ENCODE measurements around the gene NCCRP1. TPM values are rescaled to one million over a fixed set of nuclear protein-coding genes. Genes with fewer than 3 reads are reported as not detected.
"Not testable (repeated sequence)": the region's sequence is repeated elsewhere in the genome, so short reads cannot be mapped to it uniquely, and the experiment has no call there.

Gene NCCRP1
- polyA plus RNA-seq, 2 donors = 296 to 510 TPM

GRCh38 chr19:39236527-39236926 lies 39.8 kb downstream of the NCCRP1 start:
- no peak overlapping the region for H3K4me3 ChIP-seq (ENCODE audit: low read depth in 1 of 2, low read length in 2 of 2)

GRCh38 chr19:39237200-39238184 lies 40.7 kb downstream of the NCCRP1 start:
- no peaks in the 10 kb centered on the region for H3K36me3 ChIP-seq (ENCODE audit: control insufficient read depth in 2 of 2, insufficient read depth in 2 of 2, low read length in 1 of 2)
- H3K9me3 ChIP-seq (ENCODE audit: control insufficient read depth in 2 of 2, insufficient read depth in 1 of 2, low read depth in 1 of 2, low read length in 1 of 2) = no peaks in the 10 kb centered on the region
- WGBS, 2 donors = 33 to 38% methylated on average over 21 to 22 of the region's 22 CpGs
- no peaks in the 10 kb centered on the region for H3K27me3 ChIP-seq (ENCODE audit: control insufficient read depth in 1 of 2, insufficient read depth in 2 of 2, low read length in 2 of 2)
- peaks cover 0 to 3% of the 10 kb centered on the region in 2 donors for H3K4me1 ChIP-seq (ENCODE audit: control insufficient read depth in 2 of 2, insufficient read depth in 2 of 2, low read length in 1 of 2)
- H3K4me3 ChIP-seq (ENCODE audit: low read depth in 1 of 2, low read length in 2 of 2) = no peak overlapping the region
- H3K27ac ChIP-seq (ENCODE audit: low read depth in 2 of 2, low read length in 1 of 2) = no peak overlapping the region

More at GRCh38 chr19:39236527-39236926, 39.8 kb downstream of the NCCRP1 start:
- H3K36me3 ChIP-seq (ENCODE audit: control insufficient read depth in 2 of 2, insufficient read depth in 2 of 2, low read length in 1 of 2) = no peaks in the 10 kb centered on the region
- H3K9me3 ChIP-seq (ENCODE audit: control insufficient read depth in 2 of 2, insufficient read depth in 1 of 2, low read depth in 1 of 2, low read length in 1 of 2) = no peaks in the 10 kb centered on the region
- no peak overlapping the region for H3K27ac ChIP-seq (ENCODE audit: low read depth in 2 of 2, low read length in 1 of 2)
- H3K27me3 ChIP-seq (ENCODE audit: control insufficient read depth in 1 of 2, insufficient read depth in 2 of 2, low read length in 2 of 2) = no peaks in the 10 kb centered on the region
- peaks cover 0 to 3% of the 10 kb centered on the region in 2 donors for H3K4me1 ChIP-seq (ENCODE audit: control insufficient read depth in 2 of 2, insufficient read depth in 2 of 2, low read length in 1 of 2)
- WGBS, 2 donors = 68 to 69% methylated on average over 12 of the region's 12 CpGs

- Histone ChIP-seq H3K27ac (ENCODE audit: low read depth in 2 of 2, low read length in 1 of 2) (no peak overlapping the region), H3K4me3 (ENCODE audit: low read depth in 1 of 2, low read length in 2 of 2) (no peak overlapping the region), H3K36me3 (ENCODE audit: control insufficient read depth in 2 of 2, insufficient read depth in 2 of 2, low read length in 1 of 2) (no peaks in the 10 kb centered on the region), H3K4me1 (ENCODE audit: control insufficient read depth in 2 of 2, insufficient read depth in 2 of 2, low read length in 1 of 2) (peaks cover 0 to 3% of the 10 kb centered on the region in 2 donors), H3K27me3 (ENCODE audit: control insufficient read depth in 1 of 2, insufficient read depth in 2 of 2, low read length in 2 of 2) (no peaks in the 10 kb centered on the region), H3K9me3 (ENCODE audit: control insufficient read depth in 2 of 2, insufficient read depth in 1 of 2, low read depth in 1 of 2, low read length in 1 of 2) (no peaks in the 10 kb centered on the region)
- 80 to 81% methylated on average over 6 of the region's 6 CpGs for WGBS, 2 donors
These were observed 41.4 kb downstream of the NCCRP1 start for GRCh38 chr19:39238209-39238608.

- Histone ChIP-seq H3K9me3 (ENCODE audit: control insufficient read depth in 2 of 2, insufficient read depth in 1 of 2, low read depth in 1 of 2, low read length in 1 of 2) (no peaks in the 10 kb centered on the region), H3K36me3 (ENCODE audit: control insufficient read depth in 2 of 2, insufficient read depth in 2 of 2, low read length in 1 of 2) (no peaks in the 10 kb centered on the region), H3K27ac (ENCODE audit: low read depth in 2 of 2, low read length in 1 of 2) (no peak overlapping the region), H3K4me1 (ENCODE audit: control insufficient read depth in 2 of 2, insufficient read depth in 2 of 2, low read length in 1 of 2) (peaks cover 0 to 3% of the 10 kb centered on the region in 2 donors), H3K4me3 (ENCODE audit: low read depth in 1 of 2, low read length in 2 of 2) (no peak overlapping the region), H3K27me3 (ENCODE audit: control insufficient read depth in 1 of 2, insufficient read depth in 2 of 2, low read length in 2 of 2) (no peaks in the 10 kb centered on the region)
- WGBS, 2 donors = 89 to 93% methylated on average over 6 of the region's 6 CpGs
These were observed 42.2 kb downstream of the NCCRP1 start for GRCh38 chr19:39238944-39239343.

GRCh38 chr19:39240421-39240820 lies 43.7 kb downstream of the NCCRP1 start:
- Histone ChIP-seq H3K36me3 (ENCODE audit: control insufficient read depth in 2 of 2, insufficient read depth in 2 of 2, low read length in 1 of 2) (no peaks in the 10 kb centered on the region), H3K27ac (ENCODE audit: low read depth in 2 of 2, low read length in 1 of 2) (no peak overlapping the region), H3K9me3 (ENCODE audit: control insufficient read depth in 2 of 2, insufficient read depth in 1 of 2, low read depth in 1 of 2, low read length in 1 of 2) (no peaks in the 10 kb centered on the region), H3K27me3 (ENCODE audit: control insufficient read depth in 1 of 2, insufficient read depth in 2 of 2, low read length in 2 of 2) (no peaks in the 10 kb centered on the region), H3K4me1 (ENCODE audit: control insufficient read depth in 2 of 2, insufficient read depth in 2 of 2, low read length in 1 of 2) (peaks cover 0 to 3% of the 10 kb centered on the region in 2 donors), H3K4me3 (ENCODE audit: low read depth in 1 of 2, low read length in 2 of 2) (no peak overlapping the region)
- WGBS, 2 donors = 94 to 95% methylated on average over 7 of the region's 7 CpGs

- not testable (repeated sequence) for H3K27ac ChIP-seq (ENCODE audit: low read depth in 2 of 2, low read length in 1 of 2); H3K36me3 ChIP-seq (ENCODE audit: control insufficient read depth in 2 of 2, insufficient read depth in 2 of 2, low read length in 1 of 2); H3K9me3 ChIP-seq (ENCODE audit: control insufficient read depth in 2 of 2, insufficient read depth in 1 of 2, low read depth in 1 of 2, low read length in 1 of 2); H3K4me3 ChIP-seq (ENCODE audit: low read depth in 1 of 2, low read length in 2 of 2); H3K27me3 ChIP-seq (ENCODE audit: control insufficient read depth in 1 of 2, insufficient read depth in 2 of 2, low read length in 2 of 2)
- H3K4me1 ChIP-seq (ENCODE audit: control insufficient read depth in 2 of 2, insufficient read depth in 2 of 2, low read length in 1 of 2) = peaks cover 5 to 10% of the 10 kb centered on the region in 2 donors
- WGBS, 2 donors = 77 to 80% methylated on average over 8 to 13 of the region's 13 CpGs
These were observed 47.0 kb downstream of the NCCRP1 start for GRCh38 chr19:39243741-39244140.

GRCh38 chr19:39244410-39245100 lies 47.8 kb downstream of the NCCRP1 start, which contains the start of gene IFNL3:
IFNL3 (minus strand) TSS chr19:39245006; CDS start chr19:39244967, 39 bp downstream.
- H3K27me3 ChIP-seq (ENCODE audit: control insufficient read depth in 1 of 2, insufficient read depth in 2 of 2, low read length in 2 of 2); H3K9me3 ChIP-seq (ENCODE audit: control insufficient read depth in 2 of 2, insufficient read depth in 1 of 2, low read depth in 1 of 2, low read length in 1 of 2); H3K36me3 ChIP-seq (ENCODE audit: control insufficient read depth in 2 of 2, insufficient read depth in 2 of 2, low read length in 1 of 2); H3K27ac ChIP-seq (ENCODE audit: low read depth in 2 of 2, low read length in 1 of 2); H3K4me3 ChIP-seq (ENCODE audit: low read depth in 1 of 2, low read length in 2 of 2): not testable (repeated sequence)
- H3K4me1 ChIP-seq (ENCODE audit: control insufficient read depth in 2 of 2, insufficient read depth in 2 of 2, low read length in 1 of 2) = peaks cover 5 to 10% of the 10 kb centered on the region in 2 donors
- 74 to 86% methylated on average over 9 to 12 of the region's 12 CpGs for WGBS, 2 donors

- no CpG with 5 or more reads among the region's 1 CpG for WGBS, 2 donors
- H3K27ac ChIP-seq (ENCODE audit: low read depth in 2 of 2, low read length in 1 of 2); H3K36me3 ChIP-seq (ENCODE audit: control insufficient read depth in 2 of 2, insufficient read depth in 2 of 2, low read length in 1 of 2); H3K27me3 ChIP-seq (ENCODE audit: control insufficient read depth in 1 of 2, insufficient read depth in 2 of 2, low read length in 2 of 2); H3K4me3 ChIP-seq (ENCODE audit: low read depth in 1 of 2, low read length in 2 of 2); H3K9me3 ChIP-seq (ENCODE audit: control insufficient read depth in 2 of 2, insufficient read depth in 1 of 2, low read depth in 1 of 2, low read length in 1 of 2): not testable (repeated sequence)
- peaks cover 5 to 10% of the 10 kb centered on the region in 2 donors for H3K4me1 ChIP-seq (ENCODE audit: control insufficient read depth in 2 of 2, insufficient read depth in 2 of 2, low read length in 1 of 2)
These were observed 48.4 kb downstream of the NCCRP1 start for GRCh38 chr19:39245166-39245565.

- Histone ChIP-seq H3K27ac (ENCODE audit: low read depth in 2 of 2, low read length in 1 of 2) (no peak overlapping the region), H3K27me3 (ENCODE audit: control insufficient read depth in 1 of 2, insufficient read depth in 2 of 2, low read length in 2 of 2) (peaks cover 0 to 5% of the 10 kb centered on the region in 2 donors), H3K9me3 (ENCODE audit: control insufficient read depth in 2 of 2, insufficient read depth in 1 of 2, low read depth in 1 of 2, low read length in 1 of 2) (peaks cover 2 to 3% of the 10 kb centered on the region in 2 donors), H3K4me1 (ENCODE audit: control insufficient read depth in 2 of 2, insufficient read depth in 2 of 2, low read length in 1 of 2) (peaks cover 5 to 10% of the 10 kb centered on the region in 2 donors), H3K36me3 (ENCODE audit: control insufficient read depth in 2 of 2, insufficient read depth in 2 of 2, low read length in 1 of 2) (no peaks in the 10 kb centered on the region), H3K4me3 (ENCODE audit: low read depth in 1 of 2, low read length in 2 of 2) (no peak overlapping the region)
- 21 to 22% methylated on average over 37 to 42 of the region's 42 CpGs for WGBS, 2 donors
These were observed 50.3 kb downstream of the NCCRP1 start for GRCh38 chr19:39246951-39247669.

Data from esophagus (tissue), 2 donors.